NCI-H82 (cell line): ENCODE data around the gene CRYBB1.

Experiments used
- DNase-seq: peaks from one replicate; lab custom pipeline; 2025; lab: John Stamatoyannopoulos, UW

The CRYBB1 gene

GRCh38 chr22:26636296-26636695 lies 18.5 kb upstream of the CRYBB1 start:
- DNase-seq: no peak

- no peak for DNase-seq
Measured at GRCh38 chr22:26635117-26635516, 17.3 kb upstream of the CRYBB1 start.

- DNase-seq: no peak
Measured at GRCh38 chr22:26634189-26634588, 16.4 kb upstream of the CRYBB1 start.

DNA sequence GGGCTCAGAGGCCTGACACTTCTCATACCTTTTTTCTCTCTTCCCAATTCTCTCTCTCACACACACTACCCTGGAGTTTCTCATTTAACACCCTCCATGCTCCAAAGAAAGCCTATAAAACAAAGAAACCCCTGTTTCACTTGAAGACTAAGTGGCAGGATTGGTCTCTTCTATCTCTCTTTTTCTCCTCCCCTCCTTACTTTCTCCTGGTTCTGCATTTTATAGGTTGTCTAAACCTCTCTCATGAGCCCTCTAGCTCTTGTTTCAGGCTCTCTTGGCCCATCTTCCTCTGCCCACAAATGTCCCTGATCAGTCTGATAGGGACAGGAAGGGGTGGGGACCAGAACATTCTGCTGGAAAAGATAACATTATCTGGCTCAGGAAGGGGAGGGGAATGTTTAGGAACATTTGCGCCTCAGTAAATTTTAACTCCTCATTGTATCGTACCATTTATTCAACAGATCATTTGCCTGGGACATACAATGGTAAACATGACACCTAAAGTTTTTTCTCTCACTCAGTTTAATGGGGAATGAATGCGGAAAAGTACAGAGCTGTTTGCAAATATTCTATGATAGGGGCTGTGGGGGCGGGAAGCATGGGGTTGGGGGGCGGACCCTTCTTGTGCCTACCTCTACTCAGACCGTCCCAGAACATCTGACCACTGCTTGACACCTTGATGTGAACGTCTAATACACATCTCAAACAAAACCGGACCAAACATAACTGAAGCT lies 14.8 kb upstream of the CRYBB1 start:
- no peak for DNase-seq

- DNase-seq: no peak
Measured at GRCh38 chr22:26631282-26631681, 13.5 kb upstream of the CRYBB1 start.

- no peak for DNase-seq
Measured at GRCh38 chr22:26629988-26630761, 12.3 kb upstream of the CRYBB1 start.

- no peak for DNase-seq
Measured at GRCh38 chr22:26624803-26625202, 7.0 kb upstream of the CRYBB1 start.

GRCh38 chr22:26623984-26624383 lies 6.2 kb upstream of the CRYBB1 start:
- DNase-seq: no peak

DNA sequence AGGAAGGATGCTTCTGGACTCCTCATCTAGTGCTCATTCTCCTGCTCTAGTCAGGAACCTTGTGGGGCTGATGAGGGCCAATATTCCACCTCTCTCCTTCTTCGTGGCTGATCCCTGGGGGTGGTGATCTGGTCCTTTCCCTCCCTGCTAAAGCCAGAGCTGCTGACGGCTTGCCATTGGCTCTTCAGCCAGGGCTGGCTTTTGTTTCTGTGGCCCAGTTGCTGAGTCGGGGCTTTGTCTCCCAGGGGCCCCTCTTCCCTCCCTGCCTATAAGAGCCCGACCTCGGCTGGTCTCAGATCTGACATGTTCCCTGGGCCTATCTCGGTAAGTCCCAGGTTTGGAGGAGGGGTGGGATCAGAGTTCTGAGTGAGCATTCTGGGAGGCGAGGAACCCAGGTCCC lies 3.8 kb upstream of the CRYBB1 start, which contains the start of gene CRYBA4:
CRYBA4 (plus strand) TSS at position 301 of the 400 bp plus-strand sequence. CDS start 634 bp downstream, outside the sequence.
- DNase-seq: no peak

DNA sequence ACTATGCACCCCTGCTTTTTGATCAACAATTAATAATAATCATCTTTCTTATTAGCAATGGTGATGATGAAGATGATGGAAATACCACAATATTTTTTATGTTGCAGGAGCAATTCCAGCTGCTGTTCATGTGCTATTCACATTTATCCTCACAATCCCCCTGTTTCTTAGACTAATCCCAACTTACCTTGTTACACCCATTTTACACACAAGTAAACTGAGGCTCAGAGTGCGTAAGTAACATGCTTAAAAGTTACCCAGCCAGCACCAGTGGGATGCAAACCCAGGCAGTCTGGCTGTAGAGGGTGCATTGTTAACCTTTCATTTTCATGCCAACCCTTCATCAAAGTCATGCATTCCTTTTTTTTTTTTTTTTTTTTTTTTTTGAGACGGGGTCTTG lies 2.4 kb upstream of the CRYBB1 start:
- DNase-seq: no peak

GRCh38 chr22:26619510-26619909 lies 1.7 kb upstream of the CRYBB1 start:
- no peak for DNase-seq

DNA sequence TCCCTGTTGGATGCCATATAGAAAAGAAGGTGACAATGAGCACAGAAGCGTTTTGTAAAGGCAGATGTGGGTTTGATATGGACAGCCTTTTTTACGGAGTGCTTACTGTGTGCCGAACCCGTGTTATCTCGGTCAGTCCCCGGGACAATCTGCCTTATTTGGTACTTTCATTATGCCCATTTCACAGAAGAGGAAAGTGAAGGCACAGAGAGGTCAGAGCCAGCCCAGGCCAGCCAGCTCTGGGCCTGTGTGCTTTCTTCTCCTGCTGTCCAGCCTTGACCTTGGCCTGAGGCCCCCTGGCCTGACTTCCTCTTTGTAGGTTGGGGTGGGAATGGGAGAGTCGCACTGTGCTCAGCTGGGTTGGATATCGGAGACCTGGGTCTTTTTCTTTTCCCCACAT lies 628 bp upstream of the CRYBB1 start:
- DNase-seq: no peak

- peak; percentile 49 for DNase-seq
Measured at GRCh38 chr22:26616650-26617049, 1.2 kb downstream of the CRYBB1 start.

DNA sequence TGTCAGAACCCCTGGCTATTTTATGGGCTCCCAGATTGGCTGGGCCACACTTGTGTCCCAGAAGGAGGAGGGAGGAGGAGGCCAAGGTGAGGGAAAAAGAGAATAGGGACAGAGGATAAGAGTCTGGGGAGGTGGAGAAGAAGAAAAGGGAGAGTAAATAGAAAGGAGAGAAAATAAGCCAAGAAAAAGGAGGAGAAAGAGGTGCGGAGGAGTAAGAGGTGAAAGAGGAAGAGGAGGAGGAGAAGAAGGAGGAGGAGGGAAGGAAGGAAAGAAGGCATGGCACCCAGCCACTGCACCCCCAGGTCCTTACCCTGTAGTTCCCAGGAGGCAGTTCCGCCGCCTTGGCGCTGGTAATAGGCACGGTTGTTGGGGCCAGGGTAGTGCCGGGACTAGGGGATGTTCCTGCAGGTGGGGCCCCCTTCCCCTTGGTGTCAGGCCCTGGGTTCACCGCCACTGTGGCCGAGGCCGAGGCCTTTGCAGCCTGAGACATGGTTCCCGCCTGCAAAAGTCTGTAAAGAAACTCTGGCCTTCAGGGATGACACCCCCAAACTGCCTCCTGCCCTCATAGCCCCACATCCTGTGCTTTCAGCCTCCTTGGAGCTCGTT lies 1.9 kb downstream of the CRYBB1 start:
- DNase-seq: no peak

DNA sequence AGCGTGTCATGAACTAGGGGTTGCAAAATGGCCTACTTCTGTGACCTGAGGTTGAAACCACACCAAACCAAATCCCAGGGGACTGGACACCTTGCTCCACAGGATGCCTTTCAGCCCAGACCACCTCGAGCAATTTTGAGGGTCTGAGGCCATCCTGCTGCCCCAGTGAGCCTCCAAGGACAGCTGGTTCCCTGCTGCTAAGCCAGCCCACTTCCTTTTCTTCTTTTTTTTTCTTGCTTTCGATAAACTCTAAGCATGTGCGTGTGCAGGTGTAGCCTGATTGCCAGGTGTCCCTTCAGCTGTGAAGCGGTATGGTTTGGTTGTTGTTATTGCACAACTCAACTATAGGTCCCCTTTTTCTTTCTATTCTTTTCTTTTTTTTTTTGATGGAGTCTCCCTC lies 2.7 kb downstream of the CRYBB1 start:
- no peak for DNase-seq

DNA sequence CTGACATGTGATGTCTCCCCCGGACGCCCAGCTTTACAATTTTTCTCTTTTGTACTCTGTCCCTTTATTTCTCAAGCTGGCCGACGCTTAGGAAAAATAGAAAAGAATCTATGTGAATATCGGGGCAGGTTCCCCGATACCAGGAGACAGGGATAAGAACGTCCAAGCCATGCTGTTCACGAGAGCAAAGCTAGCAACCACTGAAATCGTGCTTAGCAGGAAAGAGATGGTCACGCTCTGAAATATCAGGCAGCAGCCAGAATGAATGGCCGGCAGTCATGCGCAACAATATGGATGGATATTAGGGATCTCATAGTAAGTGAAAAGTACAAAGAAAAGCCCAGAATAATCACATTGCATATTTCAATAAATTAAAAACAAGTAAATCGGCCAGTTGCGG lies 3.5 kb downstream of the CRYBB1 start:
- no peak for DNase-seq

DNA sequence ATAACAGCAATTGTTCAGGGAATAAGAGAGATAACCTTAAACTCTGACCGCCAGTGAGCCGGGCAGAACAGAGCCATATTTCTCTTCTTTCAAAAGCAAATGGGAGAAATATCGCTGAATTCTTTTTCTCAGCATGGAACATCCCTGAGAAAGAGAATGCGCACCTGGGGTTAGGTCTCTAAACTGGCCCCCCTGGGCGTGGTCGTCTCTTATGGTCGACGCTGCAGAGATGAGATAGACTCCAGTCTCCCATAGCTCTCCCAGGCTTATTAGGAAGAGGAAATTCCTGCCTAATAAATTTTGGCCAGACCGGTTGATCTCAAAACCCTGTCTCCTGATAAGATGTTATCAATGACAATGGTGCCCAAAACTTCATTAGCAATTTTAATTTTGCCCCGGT lies 4.1 kb downstream of the CRYBB1 start:
- DNase-seq: peak; percentile 42

DNA sequence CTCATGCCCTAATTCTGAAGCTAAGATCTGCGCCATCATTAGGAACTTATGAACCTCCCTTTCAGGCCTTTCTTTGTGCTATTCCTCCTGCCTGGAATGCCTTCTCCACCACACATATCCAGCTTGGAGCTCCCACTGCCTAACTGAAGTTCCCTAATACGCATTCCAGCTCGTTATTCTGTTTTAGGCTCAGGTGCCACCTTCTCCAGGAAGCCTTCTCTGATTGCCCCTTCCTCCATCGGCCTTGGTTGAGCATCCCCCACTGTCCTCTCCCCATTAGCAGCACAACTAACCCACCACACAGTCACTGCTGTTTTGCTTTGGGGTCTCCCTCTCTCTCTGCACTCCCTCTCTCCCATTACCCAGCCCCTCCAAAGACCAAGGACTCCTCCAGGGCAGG lies 5.2 kb downstream of the CRYBB1 start:
- DNase-seq: no peak

DNA sequence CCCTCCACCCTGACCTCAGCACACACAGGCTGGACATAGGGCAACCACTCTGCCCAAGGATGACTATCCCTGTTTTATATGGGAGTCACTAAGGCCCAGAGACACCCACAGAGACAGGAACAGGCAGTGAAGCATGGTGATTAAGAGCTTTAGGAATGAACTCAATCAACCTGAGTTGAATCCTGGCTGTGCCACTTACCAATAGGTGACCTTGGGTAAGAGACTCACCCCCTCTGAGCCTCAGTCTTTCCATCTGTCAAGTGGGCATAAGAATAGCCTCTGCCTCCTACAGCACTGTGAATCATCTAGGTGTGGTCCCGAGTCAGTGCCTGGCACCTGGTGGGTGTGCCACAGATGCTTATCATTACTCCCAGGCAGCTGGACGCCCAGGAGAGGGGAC lies 6.8 kb downstream of the CRYBB1 start:
- DNase-seq: no peak

- DNase-seq: no peak
Measured at GRCh38 chr22:26610072-26610958, 7.5 kb downstream of the CRYBB1 start.

- DNase-seq: no peak
Measured at GRCh38 chr22:26609287-26609686, 8.5 kb downstream of the CRYBB1 start.

- no peak for DNase-seq
Measured at GRCh38 chr22:26608129-26608528, 9.7 kb downstream of the CRYBB1 start.
